SK-N-SH (cell line): ENCODE data around the gene DHRS1. TPM values are rescaled to one million over a fixed set of nuclear protein-coding genes. Genes with fewer than 3 reads are reported as not detected.

Source experiments
- CTCF ChIA-PET: fragments of 300-600, 350-600 bp; formaldehyde crosslinking; extraction: SDS; loops from one replicate; lab custom pipeline; 2021; lab: Yijun Ruan, JAX
- POLR2A ChIA-PET: fragments of 350-600 bp; sonication (Branson Sonifier 250); formaldehyde crosslinking; extraction: SDS; loops from one replicate; lab custom pipeline; 2020; ENCODE audit warnings: antibody characterized with exemption, inconsistent platforms; lab: Yijun Ruan, JAX
- DNase-seq: peaks from one replicate; pipeline ENCODE4 v3.0.0; 2012
- H2AFZ ChIP-seq: fragments of 200-600 bp; sonication (generic); 2 replicates; pipeline ENCODE4 v1.8.1; 2016; ENCODE audit warnings: antibody characterized with exemption, mild to moderate bottlenecking, low read depth
- H3F3A ChIP-seq: fragments of 200-600 bp; sonication (generic); replicated peaks from 2 replicates; pipeline ENCODE3; 2016; ENCODE audit warnings: antibody characterized with exemption, mild to moderate bottlenecking; ENCODE audit not compliant: insufficient read depth
- H3K27ac ChIP-seq, 2 experiments: fragments of 200-500 bp in 1 of 2; fragments of 200-600 bp in 1 of 2; sonication (Bioruptor generic) in 1 of 2; sonication (generic), shearing (Covaris generic) in 1 of 2; 2 replicates each; pipeline versions ENCODE4 v1.5.1 to v1.6.1; 2014 to 2016; ENCODE audit warnings: low read depth in 2 of 2, inconsistent platforms in 1 of 2, low read length in 1 of 2, mild to moderate bottlenecking in 1 of 2, mixed read lengths in 1 of 2
- H3K27me3 ChIP-seq: fragments of 200-600 bp; sonication (generic), shearing (Covaris generic); 2 replicates; pipeline ENCODE4 v1.6.1; 2016; ENCODE audit warnings: mixed run types; ENCODE audit not compliant: insufficient read depth
- H3K36me3 ChIP-seq, 2 experiments: fragments of 200-500 bp in 1 of 2; fragments of 200-600 bp in 1 of 2; sonication (Bioruptor generic) in 1 of 2; sonication (generic) in 1 of 2; replicated peaks in 1 of 2; 2 replicates each; pipeline versions ENCODE3 to v1.5.1; 2014 to 2016; ENCODE audit warnings: low read length in 1 of 2, mild to moderate bottlenecking in 1 of 2; ENCODE audit not compliant: insufficient read depth in 2 of 2, control insufficient read depth in 1 of 2
- H3K4me1 ChIP-seq, 2 experiments: fragments of 200-500 bp in 1 of 2; fragments of 200-600 bp in 1 of 2; sonication (Bioruptor generic) in 1 of 2; sonication (generic), shearing (Covaris generic) in 1 of 2; 2 replicates each; pipeline versions ENCODE4 v1.5.1 to v1.6.1; 2014 to 2016; ENCODE audit warnings: low read depth in 1 of 2, low read length in 1 of 2, mixed run types in 1 of 2; ENCODE audit not compliant: insufficient read depth in 2 of 2, control insufficient read depth in 1 of 2
- H3K4me2 ChIP-seq: fragments of 200-600 bp; sonication (generic), shearing (Covaris generic); 2 replicates; pipeline ENCODE4 v1.6.1; 2017; ENCODE audit warnings: mixed run types
- H3K4me3 ChIP-seq, 2 experiments: fragments of 200-500 bp in 1 of 2; fragments of 200-600 bp in 1 of 2; sonication (Bioruptor generic) in 1 of 2; sonication (generic), shearing (Covaris generic) in 1 of 2; 2 replicates each; pipeline versions ENCODE4 v1.5.1 to v1.8.1; 2014 to 2016; ENCODE audit warnings: low read depth in 2 of 2, inconsistent platforms in 1 of 2, low read length in 1 of 2, mild to moderate bottlenecking in 1 of 2, mixed read lengths in 1 of 2, moderate library complexity in 1 of 2
- H3K79me2 ChIP-seq: fragments of 200-600 bp; sonication (generic); 2 replicates; pipeline ENCODE4 v1.8.1; 2017; ENCODE audit warnings: mild to moderate bottlenecking; ENCODE audit not compliant: insufficient read depth
- H3K9ac ChIP-seq: fragments of 200-600 bp; sonication (generic); 2 replicates; pipeline ENCODE4 v1.6.1; 2017; ENCODE audit warnings: mixed run types
- H3K9me2 ChIP-seq: fragments of 200-600 bp; sonication (generic); 2 replicates; pipeline ENCODE4 v1.6.1; 2017; ENCODE audit warnings: mixed run types
- H3K9me3 ChIP-seq: fragments of 200-600 bp; sonication (generic); 2 replicates; pipeline ENCODE4 v1.6.1; 2017; ENCODE audit warnings: mixed run types, mild to moderate bottlenecking, moderate library complexity
- H4K20me1 ChIP-seq: fragments of 200-600 bp; sonication (generic); 2 replicates; pipeline ENCODE4 v1.6.1; 2017; ENCODE audit warnings: mild to moderate bottlenecking, mixed run types; ENCODE audit not compliant: insufficient read depth
- CTCF ChIP-seq: fragments of 200-600 bp; sonication (generic); IDR thresholded peaks from 2 replicates; pipeline ENCODE4 v1.6.1; 2017; ENCODE audit warnings: antibody characterized with exemption, mild to moderate bottlenecking, moderate library complexity
- EP300 ChIP-seq, 2 experiments: IDR thresholded peaks; 2 replicates each; pipeline versions ENCODE4 v1.4.0 to v1.6.1; 2012; ENCODE audit warnings: borderline replicate concordance in 1 of 2, low read depth in 1 of 2, low read length in 1 of 2
- FOXM1 ChIP-seq: IDR thresholded peaks from 2 replicates; pipeline ENCODE4 v1.4.0; 2012; ENCODE audit warnings: low read depth, mild to moderate bottlenecking
- JUND ChIP-seq: IDR thresholded peaks from 2 replicates; pipeline ENCODE4 v1.4.0; 2012
- RAD21 ChIP-seq: IDR thresholded peaks from 2 replicates; pipeline ENCODE4 v1.6.1; 2012; ENCODE audit warnings: mild to moderate bottlenecking, low read length
- TAF1 ChIP-seq: IDR thresholded peaks from 2 replicates; pipeline ENCODE4 v1.6.1; 2012; ENCODE audit warnings: low read depth, mild to moderate bottlenecking, low read length, moderate library complexity, borderline replicate concordance
- ZBTB33 ChIP-seq: IDR thresholded peaks from 2 replicates; pipeline ENCODE4 v1.4.0; 2012; ENCODE audit warnings: low read depth, borderline replicate concordance
- WGBS: methylation state at CpG from one replicate; pipeline ENCODE4 v1.1.6; 2017; ENCODE audit warnings: low lambda C conversion rate; 5-methylcytosine and 5-hydroxymethylcytosine counted together
- polyA plus RNA-seq, 3 experiments: library from polyadenylated mRNA; depleted of rRNA; stranded (reverse); fragments of >200 nt; gene quantifications; 2 replicates each; pipeline ENCODE4 v1.2.3, GENCODE V29; 2012

DHRS1 gene
- polyA plus RNA-seq, 1 of the 3 experiments (the other 2 are of a cell fraction): 65.4 TPM

- H3K9me2 ChIP-seq: no peaks in the 10 kb centered on the region
- ChIA-PET CTCF (interaction anchor here (1.8 to 4.5 kb wide), 2 partner anchors 11 to 17 kb away, joined by 4 to 31 read pairs; partner anchors contain the start of genes RABGGTA and TINF2), POLR2A (no interaction called here)
- H3F3A ChIP-seq: peaks cover 5% of the 10 kb centered on the region
- no peaks in the 10 kb centered on the region for H3K27me3 ChIP-seq
- H2AFZ ChIP-seq: no peak overlapping the region
- no peaks in the 10 kb centered on the region for H3K79me2 ChIP-seq
- no peak for DNase-seq
- no peaks in the 10 kb centered on the region for H4K20me1 ChIP-seq
- TF ChIP-seq JUND (no peak), ZBTB33 (no peak), FOXM1 (no peak), TAF1 (no peak), RAD21 (no peak), CTCF (no peak)
- WGBS: 74% methylated on average over 7 of the region's 7 CpGs
- no peak overlapping the region for H3K9ac ChIP-seq
- H3K9me3 ChIP-seq: no peaks in the 10 kb centered on the region
- peaks cover 0 to 3% of the 10 kb centered on the region in 2 experiments for H3K36me3 ChIP-seq
- no peak overlapping the region for H3K27ac ChIP-seq
- no peak overlapping the region for H3K4me2 ChIP-seq
- no peak overlapping the region for H3K4me3 ChIP-seq
- H3K4me1 ChIP-seq: peaks cover 0 to 2% of the 10 kb centered on the region in 2 experiments; a peak in 1 of 4 replicates
Measured at GRCh38 chr14:24253936-24254335, 45.6 kb downstream of the DHRS1 start.

GRCh38 chr14:24252289-24253124, 47.1 kb downstream of the DHRS1 start:
- Histone ChIP-seq H3K9ac (no peak overlapping the region), H3K4me2 (no peak overlapping the region), H4K20me1 (no peaks in the 10 kb centered on the region), H3K9me2 (no peaks in the 10 kb centered on the region), H3F3A (no peaks in the 10 kb centered on the region), H3K79me2 (no peaks in the 10 kb centered on the region), H3K4me1 (no peaks in the 10 kb centered on the region), H3K36me3 (peaks cover 0 to under 1% of the 10 kb centered on the region in 2 experiments), H3K27ac (no peak overlapping the region), H3K4me3 (no peak overlapping the region), H3K9me3 (no peaks in the 10 kb centered on the region), H2AFZ (no peak overlapping the region), H3K27me3 (no peaks in the 10 kb centered on the region)
- ChIA-PET CTCF (interaction anchor here (0.7 to 4.5 kb wide), 7 partner anchors 10 to 185 kb away, joined by 3 to 31 read pairs (median 6); partner anchors contain the start of genes CIDEB, RABGGTA and TINF2), POLR2A (no interaction called here)
- DNase-seq: no peak
- TF ChIP-seq EP300 (IDR thresholded peaks at IDR 0.05; ENCODE audit: borderline replicate concordance in 1 of 2, low read depth in 1 of 2, low read length in 1 of 2): no peak
- TF ChIP-seq ZBTB33: no peak
- 84% methylated on average over 10 of the region's 11 CpGs for WGBS
